WI38 (cell line): ENCODE measurements around the gene SEC62.

ENCODE experiments used
- H3K4me3 ChIP-seq: 2 replicates; pipeline ENCODE4 v1.5.1; 2011; ENCODE audit warnings: low read depth, mild to moderate bottlenecking, control low read depth, low read length
- CTCF ChIP-seq: IDR thresholded peaks from 2 replicates; pipeline ENCODE4 v1.5.1; 2012; ENCODE audit warnings: low read depth, mild to moderate bottlenecking, control low read depth, low read length

SEC62 gene

GRCh38 chr3:170021083-170021482, 54.5 kb downstream of the SEC62 start:
- no peak overlapping the region for H3K4me3 ChIP-seq
- no peak for TF ChIP-seq CTCF

- TF ChIP-seq CTCF, result no peak
- no peak overlapping the region for H3K4me3 ChIP-seq
Measured at GRCh38 chr3:170022336-170022735, 55.7 kb downstream of the SEC62 start.

- no peak for TF ChIP-seq CTCF
- no peak overlapping the region for H3K4me3 ChIP-seq
Measured at GRCh38 chr3:170023165-170023564, 56.6 kb downstream of the SEC62 start.

GRCh38 chr3:170024581-170024980, 58.0 kb downstream of the SEC62 start:
- H3K4me3 ChIP-seq, result no peak overlapping the region
- no peak for TF ChIP-seq CTCF

- TF ChIP-seq CTCF, result no peak
- H3K4me3 ChIP-seq, result no peak overlapping the region
Measured at GRCh38 chr3:170027233-170028102, 60.9 kb downstream of the SEC62 start.

- H3K4me3 ChIP-seq, result no peak overlapping the region
- no peak for TF ChIP-seq CTCF
Measured at GRCh38 chr3:170033489-170033888, 66.9 kb downstream of the SEC62 start.
